WI38 (cell line): ENCODE data around the gene HOXB3.

Experiments
- H3K4me3 ChIP-seq: 2 replicates; pipeline ENCODE4 v1.5.1; 2011; ENCODE audit warnings: low read depth, mild to moderate bottlenecking, control low read depth, low read length
- TF ChIP-seq, protein P1 (sequence below): IDR thresholded peaks from 2 replicates; pipeline ENCODE4 v1.5.1; 2012; ENCODE audit warnings: low read depth, mild to moderate bottlenecking, control low read depth, low read length

Gene HOXB3

GRCh38 chr17:48623583-48623982 is 33.5 kb upstream of the HOXB3 start:
- H3K4me3 ChIP-seq, result no peak overlapping the region
- TF ChIP-seq, protein P1, sequence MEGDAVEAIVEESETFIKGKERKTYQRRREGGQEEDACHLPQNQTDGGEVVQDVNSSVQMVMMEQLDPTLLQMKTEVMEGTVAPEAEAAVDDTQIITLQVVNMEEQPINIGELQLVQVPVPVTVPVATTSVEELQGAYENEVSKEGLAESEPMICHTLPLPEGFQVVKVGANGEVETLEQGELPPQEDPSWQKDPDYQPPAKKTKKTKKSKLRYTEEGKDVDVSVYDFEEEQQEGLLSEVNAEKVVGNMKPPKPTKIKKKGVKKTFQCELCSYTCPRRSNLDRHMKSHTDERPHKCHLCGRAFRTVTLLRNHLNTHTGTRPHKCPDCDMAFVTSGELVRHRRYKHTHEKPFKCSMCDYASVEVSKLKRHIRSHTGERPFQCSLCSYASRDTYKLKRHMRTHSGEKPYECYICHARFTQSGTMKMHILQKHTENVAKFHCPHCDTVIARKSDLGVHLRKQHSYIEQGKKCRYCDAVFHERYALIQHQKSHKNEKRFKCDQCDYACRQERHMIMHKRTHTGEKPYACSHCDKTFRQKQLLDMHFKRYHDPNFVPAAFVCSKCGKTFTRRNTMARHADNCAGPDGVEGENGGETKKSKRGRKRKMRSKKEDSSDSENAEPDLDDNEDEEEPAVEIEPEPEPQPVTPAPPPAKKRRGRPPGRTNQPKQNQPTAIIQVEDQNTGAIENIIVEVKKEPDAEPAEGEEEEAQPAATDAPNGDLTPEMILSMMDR, result no peak

DNA sequence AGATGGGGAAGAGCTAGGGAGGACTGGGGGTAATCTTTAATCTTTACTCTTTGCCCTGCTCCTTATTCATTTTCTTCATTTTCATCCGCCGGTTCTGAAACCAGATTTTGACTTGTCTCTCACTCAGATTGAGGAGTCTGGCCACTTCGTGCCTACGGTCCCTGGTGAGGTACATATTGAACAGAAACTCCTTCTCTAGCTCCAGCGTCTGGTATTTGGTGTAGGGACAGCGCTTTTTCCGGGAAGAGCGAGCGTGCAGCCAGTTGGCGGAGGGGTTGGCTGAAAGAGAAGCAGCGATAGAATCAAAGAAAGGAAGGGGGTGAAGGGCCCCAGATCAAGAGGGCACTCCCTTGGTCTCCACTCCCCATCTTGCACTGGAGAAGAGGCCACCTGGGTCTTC is 32.8 kb upstream of the HOXB3 start:
- H3K4me3 ChIP-seq, result no peak overlapping the region
- TF ChIP-seq, protein P1, result no peak

- TF ChIP-seq, protein P1, result no peak
- H3K4me3 ChIP-seq, result no peak overlapping the region
Measured at GRCh38 chr17:48621410-48622392, 31.7 kb upstream of the HOXB3 start.

GRCh38 chr17:48620461-48621139 is 30.6 kb upstream of the HOXB3 start:
- TF ChIP-seq, protein P1, result no peak
- H3K4me3 ChIP-seq, result no peak overlapping the region

DNA sequence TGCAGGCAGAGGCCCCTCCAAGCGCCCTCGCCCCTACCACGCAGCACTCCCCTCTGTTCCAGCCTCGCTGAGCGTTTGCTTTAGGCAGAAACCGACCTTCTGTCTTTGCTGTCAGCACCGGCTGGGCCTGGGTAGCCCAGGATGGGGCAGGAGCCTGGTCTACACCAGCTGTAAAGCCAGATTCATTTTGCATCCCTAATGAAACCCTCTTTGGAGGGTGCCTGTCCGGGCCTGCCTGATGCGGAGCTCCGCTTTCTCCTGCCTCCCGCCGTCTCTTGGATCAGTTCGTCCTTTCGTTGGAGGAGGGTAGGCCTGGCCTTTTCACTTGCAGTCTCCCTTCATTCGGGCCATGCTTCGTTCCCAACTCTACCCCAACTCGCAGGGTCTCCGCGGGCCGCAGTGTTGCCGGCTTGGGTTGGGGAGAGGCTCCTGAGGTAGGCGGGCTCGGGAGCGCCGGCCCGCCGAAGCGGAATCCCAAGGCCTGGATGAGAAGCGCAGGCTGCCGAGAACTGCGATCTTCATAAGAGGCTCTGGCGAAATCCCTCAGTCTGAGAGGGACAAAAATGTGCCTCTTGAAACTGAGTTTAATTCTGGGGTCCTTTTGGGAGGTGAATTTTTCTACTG is 29.9 kb upstream of the HOXB3 start:
- H3K4me3 ChIP-seq, result no peak overlapping the region
- TF ChIP-seq, protein P1, result no peak

- H3K4me3 ChIP-seq, result no peak overlapping the region
- TF ChIP-seq, protein P1, result peak; percentile 90
Measured at GRCh38 chr17:48618256-48618896, 28.3 kb upstream of the HOXB3 start.
